Hepatocyte (in vitro differentiated cells): ENCODE data around the gene NOP53. TPM values are rescaled to one million over a fixed set of nuclear protein-coding genes. Genes with fewer than 3 reads are reported as not detected.

ENCODE experiments used
- DNase-seq: peaks from one replicate; pipeline ENCODE4 v3.0.0-alpha.2; 2016; ENCODE audit warnings: low spot score
- H2AFZ ChIP-seq: fragments of 200-600 bp; sonication (generic); 2 replicates; pipeline ENCODE4 v1.6.0; 2016; ENCODE audit warnings: antibody characterized with exemption, mild to moderate bottlenecking
- H3K27ac ChIP-seq: fragments of 200-600 bp; sonication (generic); 2 replicates; pipeline ENCODE4 v1.5.1; 2016; ENCODE audit warnings: mild to moderate bottlenecking
- H3K27me3 ChIP-seq: fragments of 200-600 bp; sonication (generic); 2 replicates; pipeline ENCODE4 v1.6.1; 2016
- H3K36me3 ChIP-seq: fragments of 200-600 bp; sonication (generic); replicated peaks from 2 replicates; pipeline ENCODE4 v1.5.1; 2016; ENCODE audit warnings: low read depth; ENCODE audit not compliant: insufficient read depth
- H3K4me1 ChIP-seq: fragments of 200-600 bp; sonication (generic); 2 replicates; pipeline ENCODE4 v1.5.1; 2016; ENCODE audit warnings: mild to moderate bottlenecking, moderate library complexity; ENCODE audit not compliant: insufficient read depth
- H3K4me2 ChIP-seq: fragments of 200-600 bp; sonication (generic); 2 replicates; pipeline ENCODE4 v1.6.0; 2016
- H3K4me3 ChIP-seq: fragments of 200-600 bp; sonication (generic); 2 replicates; pipeline ENCODE4 v1.5.1; 2016; ENCODE audit warnings: mild to moderate bottlenecking
- H3K79me2 ChIP-seq: fragments of 200-600 bp; sonication (generic); 2 replicates; pipeline ENCODE4 v1.6.0; 2017; ENCODE audit warnings: mild to moderate bottlenecking
- H3K9me2 ChIP-seq: fragments of 200-600 bp; sonication (generic); replicated peaks from 2 replicates; pipeline ENCODE4 v1.6.0; 2017; ENCODE audit warnings: mild to moderate bottlenecking; ENCODE audit not compliant: insufficient read depth
- H3K9me3 ChIP-seq: fragments of 200-600 bp; sonication (generic); 2 replicates; pipeline ENCODE4 v1.5.1; 2016; ENCODE audit warnings: low read depth, mild to moderate bottlenecking
- H4K20me1 ChIP-seq: fragments of 200-600 bp; sonication (generic); 2 replicates; pipeline ENCODE4 v1.6.0; 2016; ENCODE audit warnings: mild to moderate bottlenecking; ENCODE audit not compliant: insufficient read depth, poor library complexity, severe bottlenecking
- EZH2 ChIP-seq: fragments of 200-600 bp; sonication (generic); IDR thresholded peaks from 2 replicates; pipeline ENCODE4 v1.6.1; 2016; ENCODE audit warnings: antibody characterized with exemption, mild to moderate bottlenecking, borderline replicate concordance
- EZH2phosphoT487 ChIP-seq: fragments of 200-600 bp; sonication (generic); IDR thresholded peaks from one replicate; pipeline ENCODE4 v1.6.1; 2018; ENCODE audit warnings: antibody characterized with exemption, mild to moderate bottlenecking, low read depth, moderate library complexity; ENCODE audit not compliant: unreplicated experiment, severe bottlenecking
- WGBS: methylation state at CpG from one replicate; pipeline ENCODE4 v1.1.6; 2016; ENCODE audit warnings: low lambda C conversion rate; ENCODE audit errors: missing lambda C conversion rate; 5-methylcytosine and 5-hydroxymethylcytosine counted together
- polyA plus RNA-seq: library from polyadenylated mRNA; unstranded; fragments of >200 nt; fragmentation: Nextera tagmentation; extraction: Ambion mirVana; gene quantifications from 2 replicates; pipeline ENCODE4 v1.2.1, GENCODE V29; 2016
- total RNA-seq: library from RNA; depleted of rRNA; stranded (reverse); fragments of >200 nt; gene quantifications from 2 replicates; pipeline ENCODE4 v1.2.3, GENCODE V29; 2014
- TF ChIP-seq, protein P1 (sequence below): fragments of 200-600 bp; sonication (generic); IDR thresholded peaks from 2 replicates; pipeline ENCODE4 v1.5.1; 2016; ENCODE audit warnings: antibody characterized with exemption, mild to moderate bottlenecking; ENCODE audit not compliant: poor library complexity

The NOP53 gene
- total and polyA plus RNA-seq, 2 experiments from 2014 or later, result 93.3 to 96.7 TPM

DNA sequence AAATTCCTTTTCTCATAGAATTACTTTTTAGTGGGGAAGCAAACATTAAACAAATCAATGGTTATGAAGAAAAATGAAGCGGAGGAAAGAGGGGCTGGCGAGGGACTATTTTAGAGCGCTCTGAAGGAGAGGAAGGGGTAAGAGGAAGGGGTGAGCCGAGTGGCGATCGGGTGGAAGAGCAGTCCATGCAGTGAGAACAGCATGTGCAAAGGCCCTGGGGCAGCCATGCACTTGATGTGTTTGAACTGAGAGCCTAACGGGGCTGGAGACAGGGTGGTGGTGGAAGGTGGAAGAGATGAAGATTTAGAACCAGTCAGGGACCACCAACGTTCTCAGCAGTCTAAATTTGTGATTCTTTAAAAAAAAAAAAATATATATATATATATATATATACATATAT lies 14.4 kb upstream of the NOP53 start:
- Histone ChIP-seq H3K4me3 (no peak overlapping the region), H3K79me2 (peaks cover 3% of the 10 kb centered on the region), H3K36me3 (no peaks in the 10 kb centered on the region), H4K20me1 (no peaks in the 10 kb centered on the region), H3K27me3 (no peaks in the 10 kb centered on the region), H3K9me2 (no peaks in the 10 kb centered on the region), H3K4me1 (peaks cover 17% of the 10 kb centered on the region), H3K9me3 (no peaks in the 10 kb centered on the region), H2AFZ (no peak overlapping the region), H3K27ac (no peak overlapping the region), H3K4me2 (no peak overlapping the region)
- WGBS, result 95% methylated on average over 8 of the region's 8 CpGs
- TF ChIP-seq EZH2, result no peak
- no peak for TF ChIP-seq EZH2phosphoT487
- DNase-seq, result no peak

DNA sequence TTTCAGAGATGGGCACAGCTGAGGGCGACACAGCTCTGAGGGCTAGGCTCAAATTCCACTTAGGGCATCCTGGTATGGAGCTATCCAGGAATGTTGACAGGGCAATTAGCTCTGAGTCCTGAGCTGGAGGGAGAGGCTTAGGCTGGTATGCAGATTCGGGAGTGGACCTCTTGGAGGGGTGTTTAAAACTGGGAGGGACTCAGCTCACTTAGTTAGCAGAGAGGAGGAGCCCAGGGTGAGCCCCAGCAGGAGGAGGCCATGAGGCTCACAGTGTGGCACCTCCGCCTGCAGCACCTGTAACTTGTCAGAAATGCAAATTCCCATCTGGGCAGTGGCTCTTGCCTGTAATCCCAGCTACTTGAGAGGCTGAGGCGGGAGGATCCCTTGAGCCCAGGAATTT lies 10.2 kb upstream of the NOP53 start:
- no peak for TF ChIP-seq EZH2
- TF ChIP-seq EZH2phosphoT487, result no peak
- TF ChIP-seq, protein P1, sequence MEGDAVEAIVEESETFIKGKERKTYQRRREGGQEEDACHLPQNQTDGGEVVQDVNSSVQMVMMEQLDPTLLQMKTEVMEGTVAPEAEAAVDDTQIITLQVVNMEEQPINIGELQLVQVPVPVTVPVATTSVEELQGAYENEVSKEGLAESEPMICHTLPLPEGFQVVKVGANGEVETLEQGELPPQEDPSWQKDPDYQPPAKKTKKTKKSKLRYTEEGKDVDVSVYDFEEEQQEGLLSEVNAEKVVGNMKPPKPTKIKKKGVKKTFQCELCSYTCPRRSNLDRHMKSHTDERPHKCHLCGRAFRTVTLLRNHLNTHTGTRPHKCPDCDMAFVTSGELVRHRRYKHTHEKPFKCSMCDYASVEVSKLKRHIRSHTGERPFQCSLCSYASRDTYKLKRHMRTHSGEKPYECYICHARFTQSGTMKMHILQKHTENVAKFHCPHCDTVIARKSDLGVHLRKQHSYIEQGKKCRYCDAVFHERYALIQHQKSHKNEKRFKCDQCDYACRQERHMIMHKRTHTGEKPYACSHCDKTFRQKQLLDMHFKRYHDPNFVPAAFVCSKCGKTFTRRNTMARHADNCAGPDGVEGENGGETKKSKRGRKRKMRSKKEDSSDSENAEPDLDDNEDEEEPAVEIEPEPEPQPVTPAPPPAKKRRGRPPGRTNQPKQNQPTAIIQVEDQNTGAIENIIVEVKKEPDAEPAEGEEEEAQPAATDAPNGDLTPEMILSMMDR, result no peak
- H2AFZ ChIP-seq, result no peak overlapping the region
- no peaks in the 10 kb centered on the region for H3K36me3 ChIP-seq
- WGBS, result 70% methylated on average over 4 of the region's 4 CpGs
- no peaks in the 10 kb centered on the region for H3K9me3 ChIP-seq
- H3K4me3 ChIP-seq, result no peak overlapping the region
- no peaks in the 10 kb centered on the region for H4K20me1 ChIP-seq
- no peaks in the 10 kb centered on the region for H3K27me3 ChIP-seq
- H3K27ac ChIP-seq, result no peak overlapping the region
- H3K79me2 ChIP-seq, result peaks cover 3% of the 10 kb centered on the region
- no peaks in the 10 kb centered on the region for H3K4me1 ChIP-seq
- H3K9me2 ChIP-seq, result no peaks in the 10 kb centered on the region
- no peak for DNase-seq
- no peak overlapping the region for H3K4me2 ChIP-seq

DNA sequence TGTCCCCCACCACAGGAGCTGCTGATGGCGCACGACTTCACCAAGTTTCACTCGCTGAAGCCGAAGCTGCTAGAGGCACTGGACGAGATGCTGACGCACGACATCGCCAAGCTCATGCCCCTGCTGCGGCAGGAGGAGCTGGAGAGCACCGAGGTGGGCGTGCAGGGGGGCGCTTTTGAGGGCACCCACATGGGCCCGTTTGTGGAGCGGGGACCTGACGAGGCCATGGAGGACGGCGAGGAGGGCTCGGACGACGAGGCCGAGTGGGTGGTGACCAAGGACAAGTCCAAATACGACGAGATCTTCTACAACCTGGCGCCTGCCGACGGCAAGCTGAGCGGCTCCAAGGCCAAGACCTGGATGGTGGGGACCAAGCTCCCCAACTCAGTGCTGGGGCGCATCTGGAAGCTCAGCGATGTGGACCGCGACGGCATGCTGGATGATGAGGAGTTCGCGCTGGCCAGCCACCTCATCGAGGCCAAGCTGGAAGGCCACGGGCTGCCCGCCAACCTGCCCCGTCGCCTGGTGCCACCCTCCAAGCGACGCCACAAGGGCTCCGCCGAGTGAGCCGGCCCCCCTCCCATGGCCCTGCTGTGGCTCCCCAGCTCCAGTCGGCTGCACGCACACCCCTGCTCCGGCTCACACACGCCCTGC lies 4.4 kb upstream of the NOP53 start:
- TF ChIP-seq EZH2 (no peak), EZH2phosphoT487 (no peak)
- whole genome bisulfite sequencing, result 93% methylated on average over 24 of the region's 48 CpGs
- Histone ChIP-seq H3K9me3 (no peaks in the 10 kb centered on the region), H3K27me3 (no peaks in the 10 kb centered on the region), H3K27ac (no peak overlapping the region), H3K9me2 (no peaks in the 10 kb centered on the region), H3K4me2 (no peak overlapping the region), H3K79me2 (peaks cover 3% of the 10 kb centered on the region), H3K4me3 (no peak overlapping the region), H2AFZ (no peak overlapping the region), H4K20me1 (no peaks in the 10 kb centered on the region), H3K36me3 (no peaks in the 10 kb centered on the region), H3K4me1 (peaks cover 11% of the 10 kb centered on the region)
- no peak for DNase-seq

DNA sequence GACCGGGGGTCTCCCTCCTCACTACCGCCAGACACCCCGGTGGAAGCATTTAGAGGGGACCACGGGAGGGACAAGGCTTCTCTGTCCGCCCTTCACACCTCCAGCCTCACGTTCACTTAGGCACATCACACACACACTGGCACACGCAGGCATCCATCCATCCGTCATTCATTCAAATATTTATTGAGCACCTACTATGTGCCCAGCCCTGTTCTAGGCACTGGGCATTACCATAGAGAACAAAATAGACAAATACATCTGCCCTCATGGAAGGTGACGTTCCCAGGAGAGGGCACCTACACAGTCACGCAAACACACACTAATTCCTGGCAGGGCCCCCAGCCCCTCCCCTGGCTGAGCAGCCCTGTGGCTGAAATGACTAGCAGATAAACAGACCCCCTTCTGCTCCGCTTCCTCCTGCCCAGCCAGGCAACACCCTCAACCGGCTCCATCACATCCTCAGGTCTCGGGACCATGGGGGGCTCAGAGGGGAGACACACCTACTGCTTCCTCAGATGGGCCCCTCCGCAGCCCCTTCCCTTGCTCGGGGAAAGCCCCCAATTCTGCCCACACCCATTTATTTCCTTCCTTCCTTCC lies 3.7 kb upstream of the NOP53 start:
- WGBS, result 92% methylated on average over 14 of the region's 15 CpGs
- H3K36me3 ChIP-seq, result no peaks in the 10 kb centered on the region
- no peaks in the 10 kb centered on the region for H3K9me2 ChIP-seq
- no peak for TF ChIP-seq EZH2phosphoT487
- TF ChIP-seq, protein P1, result no peak
- TF ChIP-seq EZH2, result no peak
- peaks cover 10% of the 10 kb centered on the region for H3K79me2 ChIP-seq
- H2AFZ ChIP-seq, result no peak overlapping the region
- H3K4me2 ChIP-seq, result no peak overlapping the region
- H3K4me1 ChIP-seq, result peaks cover 17% of the 10 kb centered on the region
- no peaks in the 10 kb centered on the region for H4K20me1 ChIP-seq
- no peak for DNase-seq
- peak overlapping the region; percentile 98 for H3K27ac ChIP-seq
- no peaks in the 10 kb centered on the region for H3K27me3 ChIP-seq
- H3K9me3 ChIP-seq, result no peaks in the 10 kb centered on the region
- H3K4me3 ChIP-seq, result no peak overlapping the region
